K562 (cell line): ENCODE results near the gene ADGRE1. TPM values are rescaled to one million over a fixed set of nuclear protein-coding genes. Genes with fewer than 3 reads are reported as not detected.
A peak's percentile ranks its signal among the peaks of the same experiment; 100 is the strongest.

ENCODE experiments used
- BRF1 ChIP-seq: IDR thresholded peaks from 3 replicates; pipeline ENCODE4 v1.6.1; 2011; ENCODE audit warnings: borderline replicate concordance, mild to moderate bottlenecking; ENCODE audit not compliant: insufficient read length; ENCODE audit errors: extremely low read depth
- CHD4 ChIP-seq: fragments of 200-600 bp; sonication (generic); IDR thresholded peaks from 3 replicates; pipeline ENCODE4 v1.6.1; 2012; ENCODE audit warnings: low read depth, mild to moderate bottlenecking, mixed read lengths, low read length, inconsistent platforms; ENCODE audit not compliant: insufficient read depth, insufficient replicate concordance, poor library complexity, severe bottlenecking
- EP300 ChIP-seq: IDR thresholded peaks from 2 replicates; pipeline ENCODE4 v1.6.1; 2012; ENCODE audit warnings: low read length, improper control_type of control experiment
- KDM1A ChIP-seq, 2 experiments: fragments of 450-650 bp; IDR thresholded peaks; 2 replicates each; pipeline ENCODE4 v1.6.1; 2016; ENCODE audit warnings: mild to moderate bottlenecking in 2 of 2
- MEF2A ChIP-seq: IDR thresholded peaks from 2 replicates; pipeline ENCODE4 v1.6.1; 2011; ENCODE audit warnings: low read depth, mild to moderate bottlenecking, low read length, moderate library complexity; ENCODE audit not compliant: control insufficient read depth
- NFXL1 ChIP-seq: fragments of 450-650 bp; formaldehyde crosslinking; IDR thresholded peaks from 2 replicates; pipeline ENCODE4 v1.4.0; 2021; ENCODE audit warnings: mild to moderate bottlenecking
- NUFIP1 ChIP-seq: fragments of 450-650 bp; IDR thresholded peaks from 2 replicates; pipeline ENCODE4 v1.6.1; 2018; ENCODE audit not compliant: partially characterized antibody
- RBM25 ChIP-seq: fragments of 200-400 bp; formaldehyde crosslinking; IDR thresholded peaks from 2 replicates; pipeline ENCODE4 v1.6.1; 2018; ENCODE audit warnings: low read length, low read depth, moderate library complexity; ENCODE audit not compliant: severe bottlenecking
- SAFB ChIP-seq: fragments of 200-400 bp; formaldehyde crosslinking; IDR thresholded peaks from 2 replicates; pipeline ENCODE4 v1.6.1; 2017; ENCODE audit warnings: low read depth, low read length, borderline replicate concordance
- SMARCA5 ChIP-seq: fragments of 450-650 bp; IDR thresholded peaks from 2 replicates; pipeline ENCODE4 v1.6.1; 2016
- SP1 ChIP-seq: sonication (generic); formaldehyde crosslinking; IDR thresholded peaks from 2 replicates; pipeline ENCODE4 v1.8.1; 2022; ENCODE audit warnings: mild to moderate bottlenecking, missing genetic modification reagents
- TBP ChIP-seq: optimal IDR thresholded peaks from 2 replicates; pipeline ENCODE3; 2011; ENCODE audit warnings: low read depth, low read length, improper control_type of control experiment
- ZFP36 ChIP-seq: fragments of 150-350 bp; IDR thresholded peaks from 2 replicates; pipeline ENCODE4 v1.6.1; 2018; ENCODE audit warnings: low read length, low read depth; ENCODE audit not compliant: partially characterized antibody
- ZNF121 ChIP-seq: sonication (generic); formaldehyde crosslinking; conservative IDR thresholded peaks from 2 replicates; pipeline ENCODE4 v1.8.0; 2022; ENCODE audit warnings: missing genetic modification reagents
- polyA plus RNA-seq, 8 experiments: library from polyadenylated mRNA; depleted of rRNA in 4 of 8; stranded (reverse) in 5 of 8; unstranded in 3 of 8; fragments of >200 nt; fragmentation: Nextera tagmentation in 2 of 8; fragmentation: Illumina TruSeq in 1 of 8; extraction: Ambion mirVana in 2 of 8; extraction: Trizol in 1 of 8; gene quantifications; 2 replicates each; pipeline versions ENCODE4 v1.2.1 to v1.2.3, GENCODE V29; 2011 to 2014; ENCODE audit warnings: inconsistent platforms in 1 of 8, missing spikeins in 1 of 8
- total RNA-seq, 7 experiments: library from RNA; depleted of rRNA in 6 of 7; stranded (reverse); fragments of >200 nt in 6 of 7; fragmentation: Illumina TruSeq in 2 of 7; extraction: Trizol in 2 of 7; gene quantifications; 2 replicates each; pipeline versions ENCODE4 v1.2.1 to v1.2.3, GENCODE V29; 2011 to 2021; ENCODE audit warnings: low replicate concordance in 1 of 7
- TF ChIP-seq, protein P1 (sequence below): fragments of 450-650 bp; IDR thresholded peaks from 2 replicates; pipeline ENCODE4 v1.6.1; 2016; ENCODE audit warnings: low read depth
- TF ChIP-seq, protein P2 (sequence below): sonication (generic); formaldehyde crosslinking; IDR thresholded peaks from 2 replicates; pipeline ENCODE4 v1.8.1; 2023; ENCODE audit warnings: mild to moderate bottlenecking, missing genetic modification reagents
- TF ChIP-seq, protein P3 (sequence below): fragments of 250-450 bp; sonication (Bioruptor Pico); IDR thresholded peaks from 2 replicates; pipeline ENCODE4 v1.4.0; 2020; ENCODE audit warnings: mild to moderate bottlenecking

The ADGRE1 gene
- total and polyA plus RNA-seq, 9 of the 15 experiments (the other 6 are each of a cell fraction or from before 2014, with no cell fraction given) = 0.09 to 0.49 (median 0.25) TPM; not detected in 1

DNA sequence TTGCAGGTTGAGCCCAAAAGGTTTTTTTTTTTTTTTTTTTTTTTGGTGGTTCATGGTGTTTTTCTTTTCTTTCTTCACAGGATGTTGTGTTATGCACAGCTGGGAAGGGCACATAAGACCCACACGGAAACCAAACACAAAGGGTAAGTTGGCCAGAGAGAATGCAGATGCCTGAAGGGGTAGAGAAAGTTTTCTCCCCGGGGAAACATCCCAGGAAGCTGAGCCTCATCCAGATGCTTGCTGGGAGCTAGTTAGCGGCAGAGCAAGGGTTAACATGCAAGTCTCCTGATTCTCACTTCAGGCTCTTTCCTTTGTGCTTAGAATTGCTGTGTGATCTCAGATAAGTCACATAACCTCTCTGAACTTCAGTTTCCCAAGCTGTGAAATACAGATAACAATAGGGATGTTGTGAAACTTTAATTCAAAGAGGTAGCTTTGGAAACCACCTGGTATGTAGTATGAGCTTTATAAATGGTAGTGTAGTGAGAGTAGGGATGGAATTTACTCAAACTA is 3.1 kb downstream of the ADGRE1 start (continued):
- TF ChIP-seq, protein P1, sequence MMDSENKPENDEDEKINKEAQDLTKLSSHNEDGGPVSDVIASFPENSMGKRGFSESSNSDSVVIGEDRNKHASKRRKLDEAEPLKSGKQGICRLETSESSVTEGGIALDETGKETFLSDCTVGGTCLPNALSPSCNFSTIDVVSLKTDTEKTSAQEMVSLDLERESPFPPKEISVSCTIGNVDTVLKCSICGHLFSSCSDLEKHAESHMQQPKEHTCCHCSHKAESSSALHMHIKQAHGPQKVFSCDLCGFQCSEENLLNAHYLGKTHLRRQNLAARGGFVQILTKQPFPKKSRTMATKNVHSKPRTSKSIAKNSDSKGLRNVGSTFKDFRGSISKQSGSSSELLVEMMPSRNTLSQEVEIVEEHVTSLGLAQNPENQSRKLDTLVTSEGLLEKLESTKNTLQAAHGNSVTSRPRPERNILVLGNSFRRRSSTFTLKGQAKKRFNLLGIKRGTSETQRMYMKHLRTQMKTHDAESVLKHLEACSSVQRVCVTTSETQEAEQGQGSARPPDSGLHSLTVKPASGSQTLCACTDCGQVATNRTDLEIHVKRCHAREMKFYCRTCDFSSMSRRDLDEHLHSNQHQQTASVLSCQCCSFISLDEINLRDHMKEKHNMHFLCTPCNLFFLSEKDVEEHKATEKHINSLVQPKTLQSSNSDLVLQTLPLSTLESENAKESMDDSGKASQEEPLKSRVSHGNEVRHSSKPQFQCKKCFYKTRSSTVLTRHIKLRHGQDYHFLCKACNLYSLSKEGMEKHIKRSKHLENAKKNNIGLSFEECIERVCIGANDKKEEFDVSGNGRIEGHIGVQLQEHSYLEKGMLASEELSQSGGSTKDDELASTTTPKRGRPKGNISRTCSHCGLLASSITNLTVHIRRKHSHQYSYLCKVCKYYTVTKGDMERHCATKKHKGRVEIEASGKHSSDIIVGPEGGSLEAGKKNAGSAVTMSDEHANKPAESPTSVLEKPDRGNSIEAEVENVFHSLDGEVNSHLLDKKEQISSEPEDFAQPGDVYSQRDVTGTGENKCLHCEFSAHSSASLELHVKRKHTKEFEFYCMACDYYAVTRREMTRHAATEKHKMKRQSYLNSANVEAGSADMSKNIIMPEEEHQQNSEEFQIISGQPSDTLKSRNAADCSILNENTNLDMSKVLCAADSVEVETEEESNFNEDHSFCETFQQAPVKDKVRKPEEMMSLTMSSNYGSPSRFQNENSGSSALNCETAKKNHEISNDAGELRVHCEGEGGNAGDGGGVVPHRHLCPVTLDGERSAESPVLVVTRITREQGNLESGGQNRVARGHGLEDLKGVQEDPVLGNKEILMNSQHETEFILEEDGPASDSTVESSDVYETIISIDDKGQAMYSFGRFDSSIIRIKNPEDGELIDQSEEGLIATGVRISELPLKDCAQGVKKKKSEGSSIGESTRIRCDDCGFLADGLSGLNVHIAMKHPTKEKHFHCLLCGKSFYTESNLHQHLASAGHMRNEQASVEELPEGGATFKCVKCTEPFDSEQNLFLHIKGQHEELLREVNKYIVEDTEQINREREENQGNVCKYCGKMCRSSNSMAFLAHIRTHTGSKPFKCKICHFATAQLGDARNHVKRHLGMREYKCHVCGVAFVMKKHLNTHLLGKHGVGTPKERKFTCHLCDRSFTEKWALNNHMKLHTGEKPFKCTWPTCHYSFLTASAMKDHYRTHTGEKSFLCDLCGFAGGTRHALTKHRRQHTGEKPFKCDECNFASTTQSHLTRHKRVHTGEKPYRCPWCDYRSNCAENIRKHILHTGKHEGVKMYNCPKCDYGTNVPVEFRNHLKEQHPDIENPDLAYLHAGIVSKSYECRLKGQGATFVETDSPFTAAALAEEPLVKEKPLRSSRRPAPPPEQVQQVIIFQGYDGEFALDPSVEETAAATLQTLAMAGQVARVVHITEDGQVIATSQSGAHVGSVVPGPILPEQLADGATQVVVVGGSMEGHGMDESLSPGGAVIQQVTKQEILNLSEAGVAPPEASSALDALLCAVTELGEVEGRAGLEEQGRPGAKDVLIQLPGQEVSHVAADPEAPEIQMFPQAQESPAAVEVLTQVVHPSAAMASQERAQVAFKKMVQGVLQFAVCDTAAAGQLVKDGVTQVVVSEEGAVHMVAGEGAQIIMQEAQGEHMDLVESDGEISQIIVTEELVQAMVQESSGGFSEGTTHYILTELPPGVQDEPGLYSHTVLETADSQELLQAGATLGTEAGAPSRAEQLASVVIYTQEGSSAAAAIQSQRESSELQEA = no peak
- TF ChIP-seq, protein P2, sequence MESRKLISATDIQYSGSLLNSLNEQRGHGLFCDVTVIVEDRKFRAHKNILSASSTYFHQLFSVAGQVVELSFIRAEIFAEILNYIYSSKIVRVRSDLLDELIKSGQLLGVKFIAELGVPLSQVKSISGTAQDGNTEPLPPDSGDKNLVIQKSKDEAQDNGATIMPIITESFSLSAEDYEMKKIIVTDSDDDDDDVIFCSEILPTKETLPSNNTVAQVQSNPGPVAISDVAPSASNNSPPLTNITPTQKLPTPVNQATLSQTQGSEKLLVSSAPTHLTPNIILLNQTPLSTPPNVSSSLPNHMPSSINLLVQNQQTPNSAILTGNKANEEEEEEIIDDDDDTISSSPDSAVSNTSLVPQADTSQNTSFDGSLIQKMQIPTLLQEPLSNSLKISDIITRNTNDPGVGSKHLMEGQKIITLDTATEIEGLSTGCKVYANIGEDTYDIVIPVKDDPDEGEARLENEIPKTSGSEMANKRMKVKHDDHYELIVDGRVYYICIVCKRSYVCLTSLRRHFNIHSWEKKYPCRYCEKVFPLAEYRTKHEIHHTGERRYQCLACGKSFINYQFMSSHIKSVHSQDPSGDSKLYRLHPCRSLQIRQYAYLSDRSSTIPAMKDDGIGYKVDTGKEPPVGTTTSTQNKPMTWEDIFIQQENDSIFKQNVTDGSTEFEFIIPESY (CRISPR knock-in tag) = no peak
- TF ChIP-seq SP1 (CRISPR knock-in tag) (no peak), SAFB (no peak), ZFP36 (peak; percentile 68), RBM25 (peak; percentile 88), NFXL1 (CRISPR knock-in tag) (no peak), SMARCA5 (peak; percentile 66; the same call in 1 of the 2 replicates), ZNF121 (no peak), MEF2A (no peak), NUFIP1 (no peak), BRF1 (no peak), TBP (no peak), KDM1A (IDR thresholded peaks at IDR 0.05) (peak in 1 of 2 experiments; percentile 41; a peak in 2 of 4 replicates), EP300 (no peak), CHD4 (peak; percentile 67)
- TF ChIP-seq, protein P3, sequence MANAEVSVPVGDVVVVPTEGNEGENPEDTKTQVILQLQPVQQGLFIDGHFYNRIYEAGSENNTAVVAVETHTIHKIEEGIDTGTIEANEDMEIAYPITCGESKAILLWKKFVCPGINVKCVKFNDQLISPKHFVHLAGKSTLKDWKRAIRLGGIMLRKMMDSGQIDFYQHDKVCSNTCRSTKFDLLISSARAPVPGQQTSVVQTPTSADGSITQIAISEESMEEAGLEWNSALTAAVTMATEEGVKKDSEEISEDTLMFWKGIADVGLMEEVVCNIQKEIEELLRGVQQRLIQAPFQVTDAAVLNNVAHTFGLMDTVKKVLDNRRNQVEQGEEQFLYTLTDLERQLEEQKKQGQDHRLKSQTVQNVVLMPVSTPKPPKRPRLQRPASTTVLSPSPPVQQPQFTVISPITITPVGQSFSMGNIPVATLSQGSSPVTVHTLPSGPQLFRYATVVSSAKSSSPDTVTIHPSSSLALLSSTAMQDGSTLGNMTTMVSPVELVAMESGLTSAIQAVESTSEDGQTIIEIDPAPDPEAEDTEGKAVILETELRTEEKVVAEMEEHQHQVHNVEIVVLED (CRISPR knock-in tag) = no peak
